Neural progenitor cell (in vitro differentiated cells): ENCODE data around the gene GDAP2. TPM values are rescaled to one million over a fixed set of nuclear protein-coding genes. Genes with fewer than 3 reads are reported as not detected.

Experiments used
- DNase-seq: peaks from one replicate; pipeline ENCODE4 v3.0.0-alpha.2; 2016; ENCODE audit warnings: low spot score
- H2AFZ ChIP-seq: fragments of 200-600 bp; sonication (generic); replicated peaks from 2 replicates; pipeline ENCODE4 v1.6.1; 2016; ENCODE audit warnings: antibody characterized with exemption
- H3F3A ChIP-seq: fragments of 200-600 bp; sonication (generic); 2 replicates; pipeline ENCODE4 v1.6.1; 2016; ENCODE audit warnings: antibody characterized with exemption, low read depth
- H3K27ac ChIP-seq: fragments of 200-600 bp; sonication (generic); 2 replicates; pipeline ENCODE4 v1.5.1; 2016; ENCODE audit warnings: mild to moderate bottlenecking
- H3K27me3 ChIP-seq: fragments of 200-600 bp; sonication (generic); 2 replicates; pipeline ENCODE4 v1.6.1; 2016; ENCODE audit warnings: mild to moderate bottlenecking, moderate library complexity
- H3K36me3 ChIP-seq: fragments of 200-600 bp; sonication (generic); 2 replicates; pipeline ENCODE4 v1.5.1; 2016
- H3K4me1 ChIP-seq: fragments of 200-600 bp; sonication (generic); 2 replicates; pipeline ENCODE4 v1.6.1; 2016; ENCODE audit warnings: mixed run types
- H3K4me2 ChIP-seq: fragments of 200-600 bp; sonication (generic); 2 replicates; pipeline ENCODE4 v1.6.1; 2016
- H3K4me3 ChIP-seq: fragments of 200-600 bp; sonication (generic); 2 replicates; pipeline ENCODE4 v1.5.1; 2016
- H3K79me2 ChIP-seq: fragments of 200-600 bp; sonication (generic); 2 replicates; pipeline ENCODE4 v1.6.1; 2016; ENCODE audit warnings: low read depth
- H3K9ac ChIP-seq: fragments of 200-600 bp; sonication (generic); 2 replicates; pipeline ENCODE4 v1.6.1; 2016
- H3K9me3 ChIP-seq: fragments of 200-600 bp; sonication (generic); 2 replicates; pipeline ENCODE4 v1.5.1; 2016; ENCODE audit warnings: low read depth
- H4K20me1 ChIP-seq: fragments of 200-600 bp; sonication (generic); 2 replicates; pipeline ENCODE4 v1.6.1; 2016; ENCODE audit warnings: low read depth
- H3K27ac Mint-ChIP-seq: 3 replicates; pipeline ENCODE4 v1.8.0; 2021; ENCODE audit warnings: mixed read lengths
- H3K27me3 Mint-ChIP-seq: 2 replicates; pipeline ENCODE4 v1.8.0; 2022; ENCODE audit warnings: low read depth, mild to moderate bottlenecking, inconsistent platforms, moderate library complexity, mixed read lengths; ENCODE audit not compliant: insufficient read depth
- H3K36me3 Mint-ChIP-seq: 3 replicates; pipeline ENCODE4 v1.8.0; 2021; ENCODE audit warnings: mixed read lengths
- H3K4me1 Mint-ChIP-seq: 3 replicates; pipeline ENCODE4 v1.8.0; 2021; ENCODE audit warnings: mixed read lengths
- H3K4me3 Mint-ChIP-seq: 3 replicates; pipeline ENCODE4 v1.8.0; 2021; ENCODE audit warnings: mild to moderate bottlenecking, moderate library complexity, mixed read lengths
- H3K9me3 Mint-ChIP-seq: 3 replicates; pipeline ENCODE4 v1.8.0; 2020; ENCODE audit warnings: mixed read lengths
- CTCF ChIP-seq: fragments of 200-600 bp; sonication (generic); IDR thresholded peaks from 2 replicates; pipeline ENCODE4 v1.5.1; 2017; ENCODE audit warnings: antibody characterized with exemption, mild to moderate bottlenecking
- EZH2 ChIP-seq: fragments of 200-600 bp; sonication (generic); IDR thresholded peaks from 2 replicates; pipeline ENCODE4 v1.6.1; 2017; ENCODE audit warnings: antibody characterized with exemption, mild to moderate bottlenecking, moderate library complexity
- EZH2phosphoT487 ChIP-seq: fragments of 200-600 bp; sonication (generic); IDR thresholded peaks from 2 replicates; pipeline ENCODE4 v1.6.1; 2017; ENCODE audit warnings: antibody characterized with exemption
- total RNA-seq: library from RNA; depleted of rRNA; stranded (reverse); fragments of >200 nt; gene quantifications from 2 replicates; pipeline ENCODE4 v1.2.3, GENCODE V29; 2015; ENCODE audit warnings: low replicate concordance

The GDAP2 gene
- total RNA-seq, 1 donor from 2014 or later, result 32.0 TPM

DNA sequence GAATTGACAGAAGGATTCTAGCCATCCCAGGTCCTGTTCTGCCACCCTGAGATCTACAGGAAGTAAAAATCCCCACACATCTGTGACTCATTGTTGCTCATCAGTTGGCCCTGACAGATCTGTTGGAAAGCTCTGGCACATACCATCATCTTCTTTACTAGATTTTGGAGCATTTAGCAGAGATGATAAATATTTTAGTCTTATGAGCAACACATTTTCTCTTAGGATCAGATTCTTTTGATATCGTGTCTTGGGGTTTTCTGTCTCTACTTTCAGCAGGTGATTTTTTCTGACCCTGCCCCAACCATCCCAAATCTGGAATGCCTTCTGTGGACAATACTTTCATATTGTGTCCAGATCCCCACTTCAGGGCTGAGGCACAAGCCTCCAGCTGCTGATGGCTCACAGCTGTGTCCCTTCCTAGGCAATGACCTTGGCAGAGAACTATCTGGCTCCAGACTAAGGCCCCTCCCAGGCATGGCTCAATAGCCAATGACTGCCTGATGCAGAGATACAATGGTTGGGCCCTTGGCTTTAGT is 102.8 kb downstream of the GDAP2 start:
- H3K4me1 ChIP-seq, result no peaks in the 10 kb centered on the region
- no peak for DNase-seq
- no peaks in the 10 kb centered on the region for H3K9me3 ChIP-seq
- no peaks in the 10 kb centered on the region for H3K4me1 Mint-ChIP-seq
- no peak overlapping the region for H2AFZ ChIP-seq
- H3K36me3 Mint-ChIP-seq, result no peaks in the 10 kb centered on the region
- H3K27ac Mint-ChIP-seq, result no peak overlapping the region
- H3K9ac ChIP-seq, result no peak overlapping the region
- no peak overlapping the region for H3K27ac ChIP-seq
- no peak overlapping the region for H3K4me3 Mint-ChIP-seq
- no peaks in the 10 kb centered on the region for H3K36me3 ChIP-seq
- no peaks in the 10 kb centered on the region for H3F3A ChIP-seq
- TF ChIP-seq CTCF (no peak), EZH2phosphoT487 (no peak), EZH2 (no peak)
- no peak overlapping the region for H3K4me2 ChIP-seq
- no peaks in the 10 kb centered on the region for H3K9me3 Mint-ChIP-seq
- H3K27me3 Mint-ChIP-seq, result no peaks in the 10 kb centered on the region
- H3K4me3 ChIP-seq, result no peak overlapping the region
- H4K20me1 ChIP-seq, result no peaks in the 10 kb centered on the region
- no peaks in the 10 kb centered on the region for H3K79me2 ChIP-seq
- no peaks in the 10 kb centered on the region for H3K27me3 ChIP-seq

GRCh38 chr1:117826119-117826518 is 103.3 kb downstream of the GDAP2 start:
- H3K9me3 Mint-ChIP-seq, result peaks cover 2% of the 10 kb centered on the region
- no peaks in the 10 kb centered on the region for H3K4me1 Mint-ChIP-seq
- Histone ChIP-seq H3K9me3 (no peaks in the 10 kb centered on the region), H3K4me3 (no peak overlapping the region), H3K36me3 (no peaks in the 10 kb centered on the region), H4K20me1 (no peaks in the 10 kb centered on the region), H3K9ac (no peak overlapping the region), H3K4me2 (no peak overlapping the region), H3K27me3 (no peaks in the 10 kb centered on the region), H3K27ac (no peak overlapping the region), H3F3A (no peaks in the 10 kb centered on the region), H3K79me2 (no peaks in the 10 kb centered on the region), H2AFZ (no peak overlapping the region), H3K4me1 (no peaks in the 10 kb centered on the region)
- no peak overlapping the region for H3K27ac Mint-ChIP-seq
- no peak for DNase-seq
- TF ChIP-seq EZH2phosphoT487 (no peak), EZH2 (no peak), CTCF (no peak)
- no peaks in the 10 kb centered on the region for H3K36me3 Mint-ChIP-seq
- H3K27me3 Mint-ChIP-seq, result no peaks in the 10 kb centered on the region
- H3K4me3 Mint-ChIP-seq, result no peak overlapping the region

GRCh38 chr1:117825414-117825813 is 104.0 kb downstream of the GDAP2 start:
- Histone ChIP-seq H3K79me2 (no peaks in the 10 kb centered on the region), H3K9me3 (no peaks in the 10 kb centered on the region), H3K4me1 (no peaks in the 10 kb centered on the region), H3K4me2 (no peak overlapping the region), H3K27ac (no peak overlapping the region), H3K36me3 (no peaks in the 10 kb centered on the region), H3K27me3 (no peaks in the 10 kb centered on the region), H2AFZ (no peak overlapping the region), H3F3A (no peaks in the 10 kb centered on the region), H4K20me1 (no peaks in the 10 kb centered on the region), H3K9ac (no peak overlapping the region), H3K4me3 (no peak overlapping the region)
- no peak overlapping the region for H3K4me3 Mint-ChIP-seq
- TF ChIP-seq EZH2 (no peak), CTCF (no peak), EZH2phosphoT487 (no peak)
- no peaks in the 10 kb centered on the region for H3K4me1 Mint-ChIP-seq
- H3K27me3 Mint-ChIP-seq, result no peaks in the 10 kb centered on the region
- H3K36me3 Mint-ChIP-seq, result no peaks in the 10 kb centered on the region
- DNase-seq, result no peak
- H3K27ac Mint-ChIP-seq, result no peak overlapping the region
- H3K9me3 Mint-ChIP-seq, result peaks cover 2% of the 10 kb centered on the region
